Stimulated activated CD4-positive, alpha-beta T cell treated with anti-CD3 and anti-CD28 coated beads, TNF-alpha, amount 100 ng/mL, for 48 hours (primary cell): Measurements from ENCODE around the gene CYP3A5.
"Not testable (repeated sequence)": the region's sequence is repeated elsewhere in the genome, so short reads cannot be mapped to it uniquely, and the experiment has no call there.

Experiments used
- DNase-seq, 3 donors: peaks; one replicate each; pipeline ENCODE4 v3.0.0-alpha.2; 2020; ENCODE audit warnings: low read depth in 3 of 3

Gene CYP3A5

DNA sequence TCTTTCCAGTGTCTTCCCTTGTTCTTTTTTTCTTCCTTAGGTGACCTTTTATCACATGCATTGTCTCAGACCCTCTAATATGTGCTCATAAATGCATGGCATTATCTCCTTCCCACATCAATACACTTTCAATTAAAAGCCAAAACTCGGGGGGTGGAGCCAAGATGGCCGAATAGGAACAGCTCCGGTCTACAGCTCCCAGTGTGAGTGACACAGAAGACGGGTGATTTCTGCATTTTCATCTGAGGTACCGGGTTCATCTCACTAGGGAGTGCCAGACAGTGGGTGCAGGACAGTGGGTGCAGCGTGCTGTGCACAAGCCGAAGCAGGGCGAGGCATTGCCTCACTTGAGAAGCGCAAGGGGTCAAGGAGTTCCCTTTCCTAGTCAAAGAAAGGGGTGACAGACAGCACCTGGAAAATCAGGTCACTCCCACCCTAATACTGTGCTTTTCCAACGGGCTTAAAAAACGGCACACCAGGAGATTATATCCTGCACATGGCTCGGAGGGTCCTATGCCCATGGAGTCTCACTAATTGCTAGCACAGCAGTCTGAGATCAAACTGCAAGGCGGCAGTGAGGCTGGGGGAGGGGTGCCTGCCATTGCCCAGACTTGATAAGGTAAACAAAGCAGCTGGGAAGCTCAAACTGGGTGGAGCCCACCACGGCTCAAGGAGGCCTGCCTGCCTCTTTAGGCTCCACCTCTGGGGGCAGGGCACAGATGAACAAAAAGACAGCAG is 6.2 kb upstream of the CYP3A5 start:
- DNase-seq, result not testable (repeated sequence)

DNA sequence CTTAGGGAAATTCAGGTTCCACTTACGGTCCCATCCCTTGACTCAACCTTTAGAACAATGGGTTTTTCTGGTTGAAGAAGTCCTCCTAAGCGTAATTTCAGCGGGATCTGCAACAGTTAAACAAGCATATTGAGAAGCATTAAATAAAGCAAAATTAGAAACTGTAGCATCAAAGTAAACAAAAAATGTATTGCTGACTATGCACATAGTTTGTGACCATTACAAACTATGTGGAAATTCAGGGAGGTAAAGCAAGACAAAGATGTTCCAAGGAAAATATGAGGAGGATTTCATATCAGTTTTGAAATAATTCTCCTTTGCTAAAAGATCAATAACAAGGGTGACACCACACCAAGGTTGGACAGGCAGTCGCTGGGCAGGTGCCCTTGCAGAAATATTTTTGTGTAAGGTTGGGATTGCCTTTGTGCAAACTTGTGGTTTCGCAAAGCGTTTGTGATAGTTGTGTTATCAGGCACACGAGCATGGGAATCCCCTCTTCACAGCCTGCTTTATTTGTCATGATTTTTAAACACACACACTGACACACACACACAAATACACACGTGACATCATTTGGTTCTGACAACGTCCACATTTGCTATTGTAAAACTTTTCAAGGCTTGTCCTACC is 5.4 kb upstream of the CYP3A5 start:
- DNase-seq, result no peak

DNA sequence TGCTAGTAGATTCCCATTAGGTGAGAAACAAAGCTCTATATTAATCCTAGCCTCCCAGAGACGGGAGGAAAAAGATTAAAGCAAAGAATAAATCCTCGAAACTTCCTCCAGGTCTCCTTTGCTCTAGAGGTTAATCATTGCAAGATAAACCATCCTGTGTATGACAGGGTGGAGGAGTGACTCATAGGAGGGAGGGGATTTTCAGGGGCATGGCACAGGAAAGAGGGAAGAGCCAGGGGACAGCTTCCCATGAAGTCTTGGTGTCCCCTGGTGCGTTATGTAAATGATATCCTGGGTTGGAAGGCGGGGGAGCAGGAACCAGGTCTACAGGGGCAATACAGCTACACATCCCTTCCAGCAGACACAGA is 780 bp downstream of the CYP3A5 start:
- DNase-seq, result no peak

DNA sequence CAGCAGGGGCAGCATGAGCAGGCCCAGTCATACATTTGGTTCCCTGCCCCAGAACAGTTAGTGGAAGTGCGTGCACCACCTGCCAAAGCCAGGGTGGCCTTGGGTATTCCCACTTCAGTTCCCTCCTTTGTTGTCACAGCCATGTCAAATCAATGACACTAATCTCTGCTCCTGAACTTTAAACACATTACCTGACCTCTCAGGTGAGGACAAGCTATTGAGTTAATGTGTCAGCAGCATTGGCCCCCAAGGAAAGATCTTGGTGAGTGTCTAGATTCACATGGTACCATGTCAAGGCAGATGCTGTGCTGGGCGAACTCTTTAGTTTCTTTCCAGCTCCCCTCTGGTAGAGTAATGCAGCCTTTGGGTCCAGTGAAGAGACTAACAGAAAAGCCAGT is 2.1 kb downstream of the CYP3A5 start:
- DNase-seq, result no peak

DNA sequence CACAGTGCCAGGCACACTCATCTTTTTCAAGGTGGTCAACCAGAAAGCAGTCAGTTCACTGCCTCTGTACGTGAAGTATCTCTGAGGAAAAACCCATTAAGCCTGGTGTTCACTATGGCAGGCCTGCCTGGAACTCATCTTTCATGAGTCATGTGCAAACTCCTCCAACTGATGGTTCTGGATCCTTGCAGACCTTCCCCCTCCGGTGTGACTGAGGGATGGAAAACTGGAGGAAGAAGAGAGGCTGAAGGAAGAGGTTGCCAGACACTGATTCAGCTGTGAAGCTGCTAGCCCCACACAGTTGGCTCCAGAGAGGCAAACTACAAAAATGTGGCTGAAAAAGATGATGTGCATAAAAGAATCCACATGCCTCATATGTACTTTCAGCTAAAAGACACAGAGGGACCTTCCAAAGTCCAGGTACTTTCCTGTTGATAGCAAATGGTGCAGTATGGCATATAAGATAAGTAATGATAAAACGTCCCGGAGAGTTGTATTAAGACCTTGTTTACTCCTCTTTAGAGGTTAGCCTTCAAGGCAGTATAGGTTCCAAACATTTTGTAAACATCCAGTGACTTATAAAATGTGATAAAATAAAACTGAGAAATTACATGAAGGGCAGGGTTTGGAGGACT is 2.7 kb downstream of the CYP3A5 start:
- DNase-seq, result no peak

DNA sequence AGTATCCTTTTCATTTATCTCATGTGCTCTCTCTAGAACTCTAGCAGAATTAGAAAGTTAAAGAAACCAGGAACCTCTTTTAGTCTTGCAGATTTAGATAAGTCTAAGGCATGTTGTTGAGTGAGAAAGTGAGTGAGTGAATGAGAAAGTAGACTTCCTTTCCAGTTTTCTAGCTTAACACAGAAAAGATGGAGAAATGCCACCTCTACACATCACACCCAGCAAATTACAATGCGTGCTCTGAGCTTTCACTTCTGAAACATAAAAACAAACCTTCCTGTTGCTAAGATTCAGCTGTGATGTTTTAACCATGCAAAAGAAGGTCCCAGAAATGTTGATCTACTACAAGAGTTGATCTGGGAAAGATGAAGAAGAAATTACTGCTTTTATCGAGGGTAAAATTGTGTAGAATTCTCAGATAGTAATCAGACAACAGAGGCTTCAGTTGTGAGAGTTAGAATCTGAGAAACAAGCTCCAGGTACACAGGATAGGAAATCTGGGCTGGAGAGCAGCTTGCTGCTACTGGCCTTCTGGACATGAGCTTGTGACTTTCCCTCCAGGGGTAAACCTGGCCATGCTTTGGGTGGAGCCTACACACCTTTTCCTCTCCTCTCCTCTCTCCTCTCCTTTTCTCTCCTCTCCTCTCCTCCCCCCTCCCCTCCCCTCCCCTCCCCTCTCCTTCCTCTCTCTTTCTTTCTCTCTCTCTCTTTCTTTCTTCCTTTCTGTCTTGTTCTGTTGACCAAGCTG is 4.6 kb downstream of the CYP3A5 start:
- no peak for DNase-seq

DNA sequence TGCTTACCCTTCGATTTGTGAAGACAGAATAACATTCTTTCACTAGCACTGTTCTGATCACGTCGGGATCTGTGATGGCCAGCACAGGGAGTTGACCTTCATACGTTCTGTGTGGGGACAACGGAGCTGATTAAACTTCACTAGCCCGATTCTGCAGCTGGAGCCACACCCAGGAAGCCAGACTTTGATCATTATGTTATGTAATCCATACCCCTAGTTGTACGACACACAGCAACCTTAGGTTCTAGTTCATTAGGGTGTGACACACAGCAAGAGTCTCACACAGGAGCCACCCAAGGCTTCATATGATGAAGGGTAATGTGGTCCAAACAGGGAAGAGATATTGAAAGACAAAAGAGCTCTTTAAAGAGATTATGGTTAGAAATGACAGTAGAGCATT is 7.2 kb downstream of the CYP3A5 start:
- DNase-seq, result no peak

DNA sequence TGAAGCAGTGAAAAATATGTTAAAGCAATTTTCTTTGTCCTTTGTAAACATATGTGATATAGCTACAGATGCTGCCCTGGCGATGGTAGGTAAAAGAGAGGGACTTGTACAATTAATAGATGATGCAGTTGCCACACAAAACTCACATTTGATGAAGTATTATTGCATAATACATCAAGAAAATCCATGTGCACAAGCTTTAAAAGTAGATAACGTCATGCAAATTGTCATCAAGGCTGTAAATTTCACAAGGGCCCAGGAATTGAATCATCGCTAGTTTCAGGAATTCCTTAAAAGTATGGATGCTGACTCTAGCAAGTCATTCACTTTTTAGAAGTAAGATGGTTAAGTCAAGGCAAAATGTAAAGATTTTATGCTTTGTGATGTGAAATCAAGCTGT is 10.0 kb downstream of the CYP3A5 start:
- DNase-seq, result no peak

DNA sequence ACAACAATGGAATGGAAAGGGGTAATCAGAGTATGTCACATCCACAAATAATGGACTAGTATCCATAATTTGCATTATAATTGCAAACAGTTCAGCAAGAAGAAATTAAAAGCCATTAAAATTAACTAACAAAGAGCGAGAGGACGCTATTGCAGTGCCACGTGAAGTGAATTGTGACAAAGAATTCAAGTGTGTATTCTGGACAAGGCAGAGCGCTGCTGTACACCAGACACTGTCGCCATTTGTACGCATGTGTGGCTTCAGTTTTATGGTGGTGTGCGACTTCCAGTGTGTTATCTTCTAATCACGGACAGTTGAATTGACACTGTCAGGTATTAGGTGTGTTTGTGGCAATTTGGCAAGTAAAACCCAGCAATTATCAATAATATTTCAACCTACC is 11.3 kb downstream of the CYP3A5 start:
- DNase-seq, result no peak

DNA sequence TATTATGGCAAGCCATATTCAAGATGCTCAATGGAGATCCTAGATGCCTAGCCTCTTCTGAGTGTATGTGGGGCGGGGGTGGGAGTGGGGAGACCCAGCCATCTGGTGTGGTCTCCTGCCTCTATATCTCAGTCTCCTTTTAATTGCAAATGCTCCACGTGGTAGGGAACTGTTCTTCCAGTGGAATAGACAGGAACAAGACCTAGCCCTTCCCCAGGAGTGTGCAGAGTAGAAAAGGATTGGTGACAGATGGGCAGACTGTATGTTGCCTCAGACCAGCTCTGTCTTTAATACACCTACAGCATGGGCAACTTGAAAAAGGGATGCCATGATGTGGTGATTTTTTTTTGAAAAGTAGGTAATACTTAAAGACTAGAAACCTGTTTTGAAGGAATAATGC is 12.6 kb downstream of the CYP3A5 start:
- no peak for DNase-seq

DNA sequence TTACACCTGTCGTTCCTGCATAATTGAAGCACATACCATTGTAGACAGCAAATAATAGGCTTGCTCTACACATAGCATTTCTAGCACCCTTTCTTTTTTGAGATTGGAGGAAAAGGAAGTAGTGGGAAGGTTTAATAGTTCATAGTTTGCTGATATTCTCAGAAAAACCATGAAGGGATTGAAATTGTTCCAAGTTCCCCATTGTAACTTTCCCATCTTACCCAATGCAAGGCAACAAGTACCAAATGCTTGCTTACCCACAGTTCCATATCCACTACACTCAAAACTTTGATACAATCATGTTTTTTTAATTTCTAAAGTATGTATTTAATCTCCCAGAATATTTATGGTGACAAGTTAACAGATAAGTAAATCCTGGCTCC is 13.8 kb downstream of the CYP3A5 start:
- DNase-seq, result no peak

DNA sequence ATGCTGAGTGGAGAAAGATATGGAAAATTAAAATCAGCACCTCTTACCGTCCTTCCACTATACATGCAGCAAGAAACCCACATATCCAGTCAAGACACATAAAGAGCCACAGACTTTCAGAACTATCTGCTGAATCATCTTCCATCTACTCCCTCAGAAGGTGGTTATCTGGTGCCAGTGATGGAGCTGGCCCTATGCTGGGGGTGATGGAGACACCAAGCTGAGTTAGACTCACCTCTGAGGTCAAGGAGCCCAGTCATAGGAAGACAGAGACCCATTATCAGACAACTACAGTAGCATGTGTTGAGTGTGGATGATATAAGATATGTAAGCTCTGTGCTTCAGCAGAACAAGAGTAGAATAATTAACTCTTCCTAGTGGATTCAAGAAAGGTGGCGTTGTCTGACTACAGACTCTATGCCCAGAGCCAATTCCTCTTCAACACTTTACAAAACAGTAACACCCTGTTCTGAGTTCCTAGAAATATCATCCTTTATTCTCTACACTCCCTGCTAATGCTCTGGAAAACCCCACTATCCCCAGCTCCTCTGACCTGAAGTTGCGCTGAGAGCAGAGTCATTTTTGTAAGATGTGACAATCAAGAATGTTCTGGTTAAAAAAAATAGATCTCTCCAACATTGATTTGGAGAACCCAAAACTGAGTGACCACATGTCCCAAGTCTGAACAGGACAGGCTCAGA is 14.3 kb downstream of the CYP3A5 start:
- DNase-seq, result peak in 1 of 3 donors; percentile 25

DNA sequence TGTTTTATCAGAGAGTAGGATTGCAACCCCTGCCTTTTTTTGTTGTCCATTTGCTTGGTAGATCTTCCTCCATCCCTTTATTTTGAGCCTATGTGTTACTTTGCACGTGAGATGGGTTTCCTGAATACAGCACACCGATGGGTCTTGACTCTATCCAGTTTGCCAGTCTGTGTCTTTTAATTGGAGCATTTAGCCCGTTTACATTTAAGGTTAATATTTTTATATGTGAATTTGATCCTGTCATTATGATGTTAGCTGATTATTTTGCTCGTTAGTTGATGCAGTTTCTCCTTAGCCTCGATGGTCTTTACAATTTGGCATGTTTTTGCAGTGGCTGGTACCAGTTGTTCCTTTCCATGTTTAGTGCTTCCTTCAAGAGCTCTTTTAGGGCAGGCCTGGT is 21.9 kb downstream of the CYP3A5 start:
- DNase-seq, result not testable (repeated sequence)

DNA sequence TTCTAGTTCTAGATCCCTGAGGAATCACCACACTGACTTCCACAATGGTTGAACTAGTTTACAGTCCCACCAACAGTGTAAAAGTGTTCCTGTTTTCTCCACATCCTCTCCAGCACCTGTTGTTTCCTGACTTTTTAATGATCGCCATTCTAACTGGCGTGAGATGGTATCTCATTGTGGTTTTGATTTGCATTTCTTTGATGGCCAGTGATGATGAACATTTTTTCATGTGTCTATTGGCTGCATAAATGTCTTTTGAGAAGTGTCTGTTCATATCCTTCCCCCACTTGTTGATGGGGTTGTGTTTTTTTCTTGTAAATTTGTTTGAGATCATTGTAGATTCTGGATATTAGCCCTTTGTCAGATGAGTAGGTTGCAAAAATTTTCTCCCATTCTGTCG is 25.2 kb downstream of the CYP3A5 start:
- not testable (repeated sequence) for DNase-seq

DNA sequence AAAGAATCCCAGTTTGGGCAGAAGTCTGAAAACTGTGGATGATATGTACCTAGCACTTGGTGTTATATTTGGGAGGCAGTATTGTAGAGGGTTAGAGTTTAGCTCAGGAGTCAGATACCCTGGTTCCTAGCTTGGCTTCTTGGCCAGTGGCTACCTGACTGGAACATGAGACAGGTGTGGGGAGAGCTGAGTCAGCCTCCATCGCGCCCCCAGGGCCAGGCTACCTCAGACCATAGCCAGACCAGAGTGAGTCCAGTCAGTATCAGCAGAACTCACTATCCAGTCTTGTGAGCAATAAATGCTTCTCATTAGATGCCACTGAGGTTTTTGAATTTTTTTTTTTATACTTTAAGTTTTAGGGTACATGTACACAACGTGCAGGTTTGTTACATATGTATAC is 26.0 kb downstream of the CYP3A5 start:
- no peak for DNase-seq

DNA sequence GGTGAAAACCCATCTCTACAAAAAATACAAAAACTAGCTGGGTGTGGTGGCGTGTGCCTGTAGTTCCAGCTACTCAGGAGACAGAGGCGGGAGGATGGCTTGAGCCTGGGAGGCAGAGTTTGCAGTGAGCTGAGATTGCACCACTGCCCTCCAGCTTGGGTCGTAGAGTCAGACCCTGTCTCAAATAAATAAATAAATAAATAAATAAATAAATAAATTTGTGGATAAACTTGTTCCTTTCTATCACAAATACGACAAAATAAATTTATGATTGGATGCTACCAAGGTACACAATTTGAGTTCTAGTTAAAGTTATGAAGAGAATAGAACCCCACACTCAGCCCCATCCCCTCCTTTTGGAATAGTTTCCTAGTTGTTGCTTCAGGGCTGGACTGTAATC is 26.5 kb downstream of the CYP3A5 start:
- not testable (repeated sequence) for DNase-seq

DNA sequence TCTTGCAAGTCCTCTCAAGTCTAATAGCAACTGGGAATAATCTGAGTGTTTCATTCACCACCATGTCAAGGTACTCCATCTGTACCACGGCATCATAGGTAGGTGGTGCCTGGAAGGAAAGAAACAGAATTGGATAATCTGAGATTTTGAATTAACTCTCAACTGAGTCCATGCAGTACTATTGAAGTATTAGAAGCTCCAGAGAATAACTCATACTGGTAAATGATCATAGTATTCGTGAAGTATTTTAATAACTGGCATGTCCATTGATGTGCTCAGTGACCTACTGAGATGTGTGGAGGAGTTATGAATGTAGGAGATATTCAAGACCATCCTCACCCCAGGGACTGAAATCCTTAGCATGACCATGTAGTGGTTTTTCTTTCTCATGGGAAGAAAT is 27.1 kb downstream of the CYP3A5 start:
- no peak for DNase-seq

DNA sequence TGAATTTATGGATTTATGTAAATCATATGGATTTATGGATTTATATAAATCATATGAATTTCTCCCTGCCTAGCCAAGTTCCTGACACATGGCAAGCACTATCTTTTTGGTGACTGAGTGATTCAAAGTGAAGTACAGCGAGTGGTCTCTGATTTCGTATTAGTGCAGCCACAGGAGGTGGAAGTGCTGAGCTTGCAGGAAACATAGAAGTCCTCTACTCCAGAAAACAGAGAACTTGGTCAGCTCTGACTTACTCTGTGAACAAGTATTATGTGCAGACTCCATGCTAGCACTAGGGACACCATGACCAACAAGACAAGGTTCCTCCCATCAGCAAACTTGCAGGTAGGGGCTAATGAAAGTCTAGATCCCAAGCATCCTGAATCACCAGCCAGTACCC is 28.5 kb downstream of the CYP3A5 start:
- DNase-seq, result no peak

DNA sequence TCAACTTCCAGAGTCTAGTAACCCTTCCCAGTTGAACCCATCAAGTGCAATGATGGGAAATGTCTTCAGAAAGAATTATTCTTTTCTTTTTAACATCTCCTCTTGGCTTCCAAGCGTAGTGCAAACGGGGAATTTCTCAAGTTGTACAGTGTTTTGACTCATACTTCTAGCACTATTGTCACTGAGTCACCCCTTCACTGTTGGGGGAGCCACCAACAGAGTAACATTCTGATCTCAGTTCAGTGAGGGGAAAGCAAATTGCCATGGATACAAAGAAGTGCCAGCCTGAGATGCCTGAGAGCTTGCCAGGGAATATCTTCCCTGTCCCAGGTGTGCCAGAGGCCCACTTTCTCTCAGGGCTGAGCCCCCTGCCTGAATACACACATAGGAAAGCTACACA is 31.0 kb downstream of the CYP3A5 start:
- DNase-seq, result no peak

DNA sequence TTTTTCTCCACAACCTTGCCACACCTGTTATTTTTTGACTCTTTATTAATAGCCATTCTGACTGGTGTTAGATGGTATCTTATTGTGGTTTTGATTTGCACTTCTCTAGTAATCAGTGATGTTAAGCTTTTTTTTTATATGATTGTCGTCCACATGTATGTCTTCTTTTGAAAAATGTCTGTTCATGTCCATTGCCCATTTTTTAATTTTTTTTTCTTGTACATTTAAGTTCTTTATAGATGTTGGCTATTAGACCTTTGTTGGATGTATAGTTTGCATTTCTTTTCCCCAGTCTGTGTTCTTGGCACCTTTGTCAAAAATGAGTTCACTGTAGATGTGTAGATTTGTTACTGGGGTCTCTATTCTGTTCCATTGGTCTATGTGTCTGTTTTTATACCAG is 34.2 kb downstream of the CYP3A5 start:
- no peak for DNase-seq

DNA sequence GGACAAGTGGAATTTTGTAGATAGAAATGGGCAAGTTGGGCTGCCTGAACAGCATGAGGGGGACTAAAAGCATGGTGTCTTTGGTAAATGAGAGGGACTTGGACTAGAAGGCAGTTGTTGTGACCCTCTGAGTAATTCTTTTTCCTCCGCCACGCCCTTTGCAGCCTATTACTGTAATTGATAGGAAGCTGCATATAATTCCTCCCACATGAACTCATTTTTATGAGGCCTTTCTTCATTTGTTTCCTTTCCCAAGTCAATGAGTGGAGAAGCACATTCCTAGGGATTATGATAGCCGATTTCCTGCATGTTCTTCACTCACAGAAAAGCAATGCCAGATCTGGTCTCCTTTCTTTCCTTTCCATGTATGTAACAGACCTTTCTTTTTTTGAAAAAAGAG is 35.4 kb downstream of the CYP3A5 start:
- no peak for DNase-seq

DNA sequence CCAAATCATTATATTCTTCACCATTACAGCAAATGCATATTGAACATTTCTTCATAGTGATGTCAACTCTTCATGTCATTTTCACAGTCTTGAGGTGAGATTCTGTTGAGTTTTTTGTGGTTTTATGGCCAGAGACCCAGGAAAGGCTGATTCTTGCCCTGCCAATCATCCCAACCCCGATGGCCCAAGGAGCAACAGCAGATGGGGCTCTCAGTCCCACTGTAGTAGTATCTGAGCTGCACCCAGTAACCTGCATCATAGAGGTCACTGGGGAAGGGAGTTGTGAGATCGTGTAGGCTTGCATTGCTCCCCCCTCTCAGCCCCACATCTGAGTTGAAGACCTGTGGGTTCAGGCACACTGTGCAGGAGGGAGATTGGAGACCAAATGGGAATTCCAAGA is 36.3 kb downstream of the CYP3A5 start:
- DNase-seq, result no peak
